Measurements from ENCODE around the gene UNC5A.

DNA sequence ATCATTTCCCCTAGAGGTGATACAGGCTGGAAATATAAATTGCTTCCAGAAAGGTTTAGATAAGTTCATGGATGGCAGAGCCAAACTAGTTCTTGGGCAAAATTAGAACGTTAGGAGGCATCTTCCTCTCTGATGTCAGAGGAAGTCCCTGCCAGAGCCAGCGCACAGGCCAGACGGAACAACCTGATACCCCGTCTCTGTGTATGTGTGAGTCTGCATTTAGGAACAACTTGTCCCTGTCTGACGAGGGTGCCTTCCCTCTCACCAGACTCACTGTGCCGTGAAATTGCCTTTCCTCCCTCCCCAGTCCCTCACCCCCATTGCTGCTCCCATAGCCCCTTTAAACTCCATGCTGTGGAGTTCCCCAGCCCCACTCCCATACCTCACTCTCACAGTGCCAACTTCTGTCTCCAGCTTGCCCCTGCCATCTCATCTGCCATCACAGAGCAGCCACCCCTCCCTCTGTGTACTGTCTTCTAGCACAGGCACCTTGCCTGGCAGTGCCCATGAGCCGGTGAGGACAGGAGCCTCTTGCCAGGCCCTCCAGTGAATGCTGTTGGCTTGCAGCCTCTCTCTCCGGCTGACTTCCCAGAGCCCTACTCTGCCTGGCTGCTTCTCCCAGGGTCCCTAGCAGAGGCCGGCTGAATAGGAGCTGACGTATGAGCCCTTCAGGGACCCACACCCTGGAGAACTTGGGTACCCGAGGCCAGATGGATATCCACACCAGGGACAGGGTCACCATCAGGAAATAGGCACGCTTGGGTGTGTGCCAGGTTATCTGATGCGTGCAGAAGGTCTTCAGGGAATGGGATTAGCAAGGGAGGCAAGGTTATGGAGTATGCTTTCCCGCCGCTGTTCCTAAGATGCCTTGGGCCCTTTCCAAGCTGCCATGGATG is 26.7 kb downstream of the UNC5A start:
- TF ChIP-seq ZNF274 (IDR thresholded peaks at IDR 0.05; ENCODE audit: low read depth, low read length) (no peak), SUZ12 (IDR thresholded peaks at IDR 0.05; ENCODE audit: extremely low read depth, insufficient read depth, insufficient read length) (no peak)
